Measurements from ENCODE around the gene CCDC81. TPM values are rescaled to one million over a fixed set of nuclear protein-coding genes. Genes with fewer than 3 reads are reported as not detected.
"Not testable (repeated sequence)": the region's sequence is repeated elsewhere in the genome, so short reads cannot be mapped to it uniquely, and the experiment has no call there.

The CCDC81 gene
- total RNA-seq, 2 experiments from 2014 or later: 0.27 to 0.47 TPM

GRCh38 chr11:86415026-86415425 is 40.3 kb downstream of the CCDC81 start:
- Histone ChIP-seq H3K9me3 (ENCODE audit: control insufficient read depth in 1 of 2, insufficient read depth in 1 of 2, low read length in 2 of 2) (no peaks in the 10 kb centered on the region), H3K4me1 (ENCODE audit: insufficient read depth, low read length) (no peaks in the 10 kb centered on the region), H3K27ac (ENCODE audit: low read depth in 1 of 2, low read length in 2 of 2) (no peak overlapping the region), H3K4me3 (ENCODE audit: low read length) (no peak overlapping the region), H3K27me3 (ENCODE audit: control insufficient read depth in 1 of 2, insufficient read depth in 2 of 2, low read length in 2 of 2) (no peaks in the 10 kb centered on the region), H3K36me3 (ENCODE audit: insufficient read depth, low read length) (no peaks in the 10 kb centered on the region)
- DNase-seq: no peak
- no peak for TF ChIP-seq CTCF (IDR thresholded peaks at IDR 0.05)
- Mint-ChIP-seq H3K27me3 (no peaks in the 10 kb centered on the region), H3K9me3 (no peaks in the 10 kb centered on the region), H3K36me3 (ENCODE audit: low read depth) (no peaks in the 10 kb centered on the region), H3K27ac (no peak overlapping the region), H3K4me1 (ENCODE audit: low read depth) (no peaks in the 10 kb centered on the region), H3K4me3 (no peak overlapping the region)
- no peak for ATAC-seq (ENCODE audit: poor library complexity)
- intact Hi-C loops (cut with DNase I, micrococcal nuclease): no loop called here
- ChIA-PET CTCF (no interaction called here), POLR2A (no interaction called here)

- H3K4me3 Mint-ChIP-seq: no peak overlapping the region
- peak in 2 of 14 experiments; percentile 7 to 15 for DNase-seq
- H3K4me1 Mint-ChIP-seq (ENCODE audit: low read depth): no peaks in the 10 kb centered on the region
- no peaks in the 10 kb centered on the region for H3K4me1 ChIP-seq (ENCODE audit: insufficient read depth, low read length)
- H3K27me3 Mint-ChIP-seq: no peaks in the 10 kb centered on the region
- TF ChIP-seq CTCF (IDR thresholded peaks at IDR 0.05): no peak
- no peaks in the 10 kb centered on the region for H3K36me3 ChIP-seq (ENCODE audit: insufficient read depth, low read length)
- no peaks in the 10 kb centered on the region for H3K27me3 ChIP-seq (ENCODE audit: control insufficient read depth in 1 of 2, insufficient read depth in 2 of 2, low read length in 2 of 2)
- H3K4me3 ChIP-seq (ENCODE audit: low read length): no peak overlapping the region
- intact Hi-C loops (cut with DNase I, micrococcal nuclease): no loop called here
- no peak overlapping the region for H3K27ac Mint-ChIP-seq
- H3K36me3 Mint-ChIP-seq (ENCODE audit: low read depth): no peaks in the 10 kb centered on the region
- ATAC-seq (ENCODE audit: poor library complexity): no peak
- H3K9me3 ChIP-seq (ENCODE audit: control insufficient read depth in 1 of 2, insufficient read depth in 1 of 2, low read length in 2 of 2): no peaks in the 10 kb centered on the region
- ChIA-PET POLR2A (no interaction called here), CTCF (interaction anchor here (0.7 kb wide), 1 partner anchor 54 kb away, joined by 3 read pairs; no protein-coding TSS in a partner anchor)
- no peak overlapping the region for H3K27ac ChIP-seq (ENCODE audit: low read depth in 1 of 2, low read length in 2 of 2)
- no peaks in the 10 kb centered on the region for H3K9me3 Mint-ChIP-seq
These were observed 41.8 kb downstream of the CCDC81 start for GRCh38 chr11:86416494-86416893.

- H3K27me3 Mint-ChIP-seq; H3K9me3 ChIP-seq (ENCODE audit: control insufficient read depth in 1 of 2, insufficient read depth in 1 of 2, low read length in 2 of 2); H3K27ac Mint-ChIP-seq; H3K27ac ChIP-seq (ENCODE audit: low read depth in 1 of 2, low read length in 2 of 2); H3K4me1 Mint-ChIP-seq (ENCODE audit: low read depth); DNase-seq; intact Hi-C loops (cut with DNase I, micrococcal nuclease); H3K4me1 ChIP-seq (ENCODE audit: insufficient read depth, low read length); ATAC-seq (ENCODE audit: poor library complexity); H3K27me3 ChIP-seq (ENCODE audit: control insufficient read depth in 1 of 2, insufficient read depth in 2 of 2, low read length in 2 of 2); POLR2A ChIA-PET; H3K4me3 Mint-ChIP-seq; H3K36me3 ChIP-seq (ENCODE audit: insufficient read depth, low read length); H3K4me3 ChIP-seq (ENCODE audit: low read length); H3K9me3 Mint-ChIP-seq; H3K36me3 Mint-ChIP-seq (ENCODE audit: low read depth): not testable (repeated sequence)
- CTCF ChIA-PET: interaction anchor here (0.7 kb wide), 1 partner anchor 55 kb away, joined by 3 read pairs; no protein-coding TSS in a partner anchor
These were observed 42.3 kb downstream of the CCDC81 start for GRCh38 chr11:86416951-86417350.

- ATAC-seq (ENCODE audit: poor library complexity) (no peak), DNase-seq (no peak)
- H3K36me3 Mint-ChIP-seq (ENCODE audit: low read depth): no peaks in the 10 kb centered on the region
- no peak for TF ChIP-seq CTCF (IDR thresholded peaks at IDR 0.05)
- Histone ChIP-seq H3K36me3 (ENCODE audit: insufficient read depth, low read length) (no peaks in the 10 kb centered on the region), H3K27me3 (ENCODE audit: control insufficient read depth in 1 of 2, insufficient read depth in 2 of 2, low read length in 2 of 2) (no peaks in the 10 kb centered on the region), H3K27ac (ENCODE audit: low read depth in 1 of 2, low read length in 2 of 2) (no peak overlapping the region), H3K4me3 (ENCODE audit: low read length) (no peak overlapping the region), H3K4me1 (ENCODE audit: insufficient read depth, low read length) (no peaks in the 10 kb centered on the region), H3K9me3 (ENCODE audit: control insufficient read depth in 1 of 2, insufficient read depth in 1 of 2, low read length in 2 of 2) (no peaks in the 10 kb centered on the region)
- no peaks in the 10 kb centered on the region for H3K4me1 Mint-ChIP-seq (ENCODE audit: low read depth)
- H3K9me3 Mint-ChIP-seq: no peaks in the 10 kb centered on the region
- intact Hi-C loops (cut with DNase I, micrococcal nuclease): no loop called here
- ChIA-PET POLR2A (no interaction called here), CTCF (no interaction called here)
- no peak overlapping the region for H3K4me3 Mint-ChIP-seq
- no peak overlapping the region for H3K27ac Mint-ChIP-seq
- no peaks in the 10 kb centered on the region for H3K27me3 Mint-ChIP-seq
These were observed 43.4 kb downstream of the CCDC81 start for GRCh38 chr11:86418106-86418505.
